ENCODE measurements around the gene PLPPR3.
"Not testable (repeated sequence)": the region's sequence is repeated elsewhere in the genome, so short reads cannot be mapped to it uniquely, and the experiment has no call there.

PLPPR3 gene

DNA sequence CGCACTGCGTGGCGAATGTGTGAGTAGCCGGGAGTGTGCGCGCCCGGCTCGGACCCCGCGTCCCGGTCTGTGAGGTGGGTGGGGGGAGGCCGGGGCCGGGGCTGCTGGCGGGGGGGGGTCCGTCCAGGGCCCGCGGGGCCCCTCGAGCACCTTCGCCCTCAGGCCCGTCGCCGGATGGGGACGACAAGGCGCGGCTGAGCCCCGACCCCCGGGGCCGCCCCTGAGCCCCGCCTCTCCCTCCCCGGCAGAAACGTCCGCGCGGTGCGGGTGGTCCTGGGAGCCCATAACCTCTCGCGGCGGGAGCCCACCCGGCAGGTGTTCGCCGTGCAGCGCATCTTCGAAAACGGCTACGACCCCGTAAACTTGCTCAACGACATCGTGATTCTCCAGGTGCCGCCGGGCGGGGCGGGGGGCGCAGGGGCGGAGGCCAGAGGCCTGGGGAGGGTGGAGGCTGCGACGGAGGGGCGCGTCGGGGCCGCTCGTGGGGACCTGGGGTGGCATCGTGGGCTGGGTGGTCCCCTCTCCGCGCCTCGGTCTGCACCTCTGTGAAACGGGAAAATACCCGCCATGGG is 31.3 kb upstream of the PLPPR3 start:
- ATAC-seq (ENCODE audit: low read depth) (no peak), DNase-seq (ENCODE audit: low spot score) (no peak)
- no peaks in the 10 kb centered on the region for H3K4me1 ChIP-seq (ENCODE audit: insufficient read depth, poor library complexity, severe bottlenecking)
- peaks cover 16% of the 10 kb centered on the region for H3K27me3 ChIP-seq (ENCODE audit: insufficient read depth, poor library complexity, severe bottlenecking)
- no peak overlapping the region for H3K4me3 ChIP-seq (ENCODE audit: severe bottlenecking)
- no peak overlapping the region for H3K27ac ChIP-seq (ENCODE audit: poor library complexity, severe bottlenecking)
- TF ChIP-seq, protein P1, sequence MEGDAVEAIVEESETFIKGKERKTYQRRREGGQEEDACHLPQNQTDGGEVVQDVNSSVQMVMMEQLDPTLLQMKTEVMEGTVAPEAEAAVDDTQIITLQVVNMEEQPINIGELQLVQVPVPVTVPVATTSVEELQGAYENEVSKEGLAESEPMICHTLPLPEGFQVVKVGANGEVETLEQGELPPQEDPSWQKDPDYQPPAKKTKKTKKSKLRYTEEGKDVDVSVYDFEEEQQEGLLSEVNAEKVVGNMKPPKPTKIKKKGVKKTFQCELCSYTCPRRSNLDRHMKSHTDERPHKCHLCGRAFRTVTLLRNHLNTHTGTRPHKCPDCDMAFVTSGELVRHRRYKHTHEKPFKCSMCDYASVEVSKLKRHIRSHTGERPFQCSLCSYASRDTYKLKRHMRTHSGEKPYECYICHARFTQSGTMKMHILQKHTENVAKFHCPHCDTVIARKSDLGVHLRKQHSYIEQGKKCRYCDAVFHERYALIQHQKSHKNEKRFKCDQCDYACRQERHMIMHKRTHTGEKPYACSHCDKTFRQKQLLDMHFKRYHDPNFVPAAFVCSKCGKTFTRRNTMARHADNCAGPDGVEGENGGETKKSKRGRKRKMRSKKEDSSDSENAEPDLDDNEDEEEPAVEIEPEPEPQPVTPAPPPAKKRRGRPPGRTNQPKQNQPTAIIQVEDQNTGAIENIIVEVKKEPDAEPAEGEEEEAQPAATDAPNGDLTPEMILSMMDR (IDR thresholded peaks at IDR 0.05; ENCODE audit: poor library complexity, severe bottlenecking) = no peak
- H3K9me3 ChIP-seq (ENCODE audit: severe bottlenecking) = no peaks in the 10 kb centered on the region
- no peaks in the 10 kb centered on the region for H3K36me3 ChIP-seq (ENCODE audit: low read depth)

DNA sequence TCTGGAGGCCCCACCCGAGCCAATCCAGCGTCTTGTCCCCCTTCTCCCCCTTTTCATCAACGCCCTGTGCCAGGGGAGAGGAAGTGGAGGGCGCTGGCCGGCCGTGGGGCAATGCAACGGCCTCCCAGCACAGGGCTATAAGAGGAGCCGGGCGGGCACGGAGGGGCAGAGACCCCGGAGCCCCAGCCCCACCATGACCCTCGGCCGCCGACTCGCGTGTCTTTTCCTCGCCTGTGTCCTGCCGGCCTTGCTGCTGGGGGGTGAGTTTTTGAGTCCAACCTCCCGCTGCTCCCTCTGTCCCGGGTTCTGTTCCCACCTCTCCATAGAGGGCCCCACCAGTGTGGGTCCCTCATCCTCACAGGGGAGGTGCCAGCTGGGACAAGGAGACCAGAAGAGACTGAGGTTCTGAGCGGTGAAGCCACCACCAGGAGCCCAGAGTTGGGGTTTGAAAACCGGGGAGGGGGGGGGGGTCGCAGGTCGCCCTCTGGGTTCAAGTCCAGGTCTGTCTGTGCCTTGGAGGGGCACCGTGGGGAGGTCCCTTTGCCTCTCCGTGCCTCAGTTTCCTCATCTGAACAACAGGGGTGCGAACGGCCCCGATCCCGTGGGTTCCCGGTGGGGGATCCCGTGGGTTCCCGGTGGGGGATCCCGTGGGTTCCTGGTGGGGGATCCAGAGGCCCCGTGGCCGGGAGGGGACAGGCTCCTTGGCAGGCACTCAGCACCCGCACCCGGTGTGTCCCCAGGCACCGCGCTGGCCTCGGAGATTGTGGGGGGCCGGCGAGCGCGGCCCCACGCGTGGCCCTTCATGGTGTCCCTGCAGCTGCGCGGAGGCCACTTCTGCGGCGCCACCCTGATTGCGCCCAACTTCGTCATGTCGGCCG is 30.6 kb upstream of the PLPPR3 start, which contains the start of gene ELANE:
Gene ELANE, plus strand, starts transcription at position 168 of the 878 bp plus-strand sequence. Its CDS starts 26 bp downstream, at position 194.
- no peak for ATAC-seq (ENCODE audit: low read depth)
- no peaks in the 10 kb centered on the region for H3K4me1 ChIP-seq (ENCODE audit: insufficient read depth, poor library complexity, severe bottlenecking)
- no peak within 1 kb of the TSS for H3K4me3 ChIP-seq (ENCODE audit: severe bottlenecking)
- H3K36me3 ChIP-seq (ENCODE audit: low read depth) = no peaks in the 10 kb centered on the region
- H3K27me3 ChIP-seq (ENCODE audit: insufficient read depth, poor library complexity, severe bottlenecking) = peaks cover 22% of the 10 kb centered on the region
- H3K9me3 ChIP-seq (ENCODE audit: severe bottlenecking) = no peaks in the 10 kb centered on the region
- DNase-seq (ENCODE audit: low spot score) = peak; percentile 63
- no peak within 1 kb of the TSS for H3K27ac ChIP-seq (ENCODE audit: poor library complexity, severe bottlenecking)
- TF ChIP-seq, protein P1 (IDR thresholded peaks at IDR 0.05; ENCODE audit: poor library complexity, severe bottlenecking) = no peak

DNA sequence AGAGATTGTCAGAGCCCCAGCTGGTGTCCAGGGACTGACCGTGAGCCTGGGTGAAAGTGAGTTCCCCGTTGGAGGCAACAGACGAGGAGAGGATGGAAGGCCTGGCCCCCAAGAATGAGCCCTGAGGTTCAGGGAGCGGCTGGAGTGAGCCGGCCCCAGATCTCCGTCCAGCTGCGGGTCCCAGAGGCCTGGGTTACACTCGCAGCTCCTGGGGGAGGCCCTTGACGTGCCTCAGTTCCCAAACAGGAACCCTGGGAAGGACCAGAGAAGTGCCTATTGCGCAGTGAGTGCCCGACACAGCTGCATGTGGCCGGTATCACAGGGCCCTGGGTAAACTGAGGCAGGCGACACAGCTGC is 29.2 kb upstream of the PLPPR3 start:
- ATAC-seq (ENCODE audit: low read depth) (no peak; the same call in 2 of the 3 replicates), DNase-seq (ENCODE audit: low spot score) (no peak)
- no peak overlapping the region for H3K27ac ChIP-seq (ENCODE audit: poor library complexity, severe bottlenecking)
- H3K27me3 ChIP-seq (ENCODE audit: insufficient read depth, poor library complexity, severe bottlenecking) = peaks cover 30% of the 10 kb centered on the region
- H3K4me1 ChIP-seq (ENCODE audit: insufficient read depth, poor library complexity, severe bottlenecking) = no peaks in the 10 kb centered on the region
- no peak overlapping the region for H3K4me3 ChIP-seq (ENCODE audit: severe bottlenecking)
- TF ChIP-seq, protein P1 (IDR thresholded peaks at IDR 0.05; ENCODE audit: poor library complexity, severe bottlenecking) = no peak
- H3K9me3 ChIP-seq (ENCODE audit: severe bottlenecking) = no peaks in the 10 kb centered on the region
- no peaks in the 10 kb centered on the region for H3K36me3 ChIP-seq (ENCODE audit: low read depth)

DNA sequence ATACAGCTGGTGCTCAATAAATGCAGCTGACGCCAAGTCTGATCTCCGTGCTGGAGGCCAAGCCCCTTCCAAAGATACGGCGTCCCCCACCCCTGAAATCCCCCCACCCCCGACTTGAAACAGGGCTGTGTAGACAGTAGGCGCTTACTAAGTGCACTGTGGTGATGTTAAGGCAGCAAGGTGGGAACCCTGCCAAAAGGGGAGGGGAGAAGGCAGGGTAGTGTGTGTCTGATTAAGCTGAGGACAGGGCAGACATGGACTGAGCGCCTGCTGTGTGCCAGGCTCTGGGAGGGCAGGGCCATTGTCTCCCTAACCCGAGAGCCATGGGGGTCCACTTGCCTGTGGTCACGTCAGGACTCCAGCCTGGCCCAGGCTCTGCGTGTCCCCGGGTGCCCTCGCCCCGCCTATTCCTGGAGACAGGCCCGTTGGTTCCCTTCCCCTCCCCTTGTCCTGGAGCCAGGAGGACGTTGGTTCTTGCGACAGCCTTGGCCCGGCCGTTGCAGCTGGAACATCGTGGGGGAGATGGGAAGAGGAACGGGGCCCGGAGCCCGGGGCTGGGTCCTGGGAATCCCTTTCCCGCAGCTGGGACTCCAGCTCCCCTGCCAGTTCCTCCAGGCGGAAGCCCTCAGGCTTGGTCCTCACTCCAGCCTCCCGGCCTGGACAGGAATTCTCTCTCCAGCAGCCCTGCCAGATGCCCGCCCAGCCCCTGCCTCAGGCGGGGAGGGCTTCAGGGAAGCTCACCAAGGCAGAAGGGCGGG is 28.6 kb upstream of the PLPPR3 start:
- H3K27me3 ChIP-seq (ENCODE audit: insufficient read depth, poor library complexity, severe bottlenecking) = peaks cover 30% of the 10 kb centered on the region
- no peaks in the 10 kb centered on the region for H3K36me3 ChIP-seq (ENCODE audit: low read depth)
- ATAC-seq (ENCODE audit: low read depth) = peak; percentile 56
- H3K9me3 ChIP-seq (ENCODE audit: severe bottlenecking) = no peaks in the 10 kb centered on the region
- H3K27ac ChIP-seq (ENCODE audit: poor library complexity, severe bottlenecking) = no peak overlapping the region
- TF ChIP-seq, protein P1 (IDR thresholded peaks at IDR 0.05; ENCODE audit: poor library complexity, severe bottlenecking) = no peak
- no peak overlapping the region for H3K4me3 ChIP-seq (ENCODE audit: severe bottlenecking)
- DNase-seq (ENCODE audit: low spot score) = peak; percentile 64
- no peaks in the 10 kb centered on the region for H3K4me1 ChIP-seq (ENCODE audit: insufficient read depth, poor library complexity, severe bottlenecking)

DNA sequence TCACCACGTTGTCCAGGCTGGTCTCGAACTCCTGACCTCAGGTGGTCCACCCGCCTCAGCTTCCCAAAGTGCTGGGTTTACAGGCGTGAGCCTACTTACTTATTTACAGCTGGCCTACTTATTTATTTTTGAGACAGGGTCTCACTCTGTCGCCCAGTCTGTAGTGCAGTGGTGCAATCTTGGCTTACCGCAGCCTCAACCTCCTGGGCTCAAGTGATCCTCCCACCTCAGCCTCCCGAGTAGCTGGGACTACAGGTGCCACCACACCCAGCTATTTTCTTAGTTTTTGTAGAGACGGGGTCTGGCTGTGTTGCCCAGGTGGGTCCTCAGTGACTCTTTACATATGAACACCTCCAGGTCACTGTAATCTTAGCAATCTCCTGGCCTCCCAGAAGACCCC is 27.4 kb upstream of the PLPPR3 start:
- not testable (repeated sequence) for DNase-seq (ENCODE audit: low spot score); H3K36me3 ChIP-seq (ENCODE audit: low read depth); H3K9me3 ChIP-seq (ENCODE audit: severe bottlenecking); ATAC-seq (ENCODE audit: low read depth); H3K4me3 ChIP-seq (ENCODE audit: severe bottlenecking); H3K4me1 ChIP-seq (ENCODE audit: insufficient read depth, poor library complexity, severe bottlenecking); H3K27ac ChIP-seq (ENCODE audit: poor library complexity, severe bottlenecking)
- peaks cover 40% of the 10 kb centered on the region for H3K27me3 ChIP-seq (ENCODE audit: insufficient read depth, poor library complexity, severe bottlenecking)
